Activated CD4-positive, alpha-beta T cell treated with anti-CD3 and anti-CD28 coated beads, Interleukin-2, amount 10 ng/mL, durations not matched to agents 7 days and 5 days (primary cell): ENCODE measurements around the gene LAGE3. TPM values are rescaled to one million over a fixed set of nuclear protein-coding genes. Genes with fewer than 3 reads are reported as not detected.
A peak's percentile ranks its signal among the peaks of the same experiment; 100 is the strongest.

Experiments used
- CTCF ChIA-PET: fragments of 350-600 bp; sonication (Branson Sonifier 250); formaldehyde crosslinking; loops from one replicate; lab custom pipeline; 2021; ENCODE audit warnings: antibody characterized with exemption; lab: Charles Lee
- POLR2A ChIA-PET: fragments of 350-600 bp; sonication (Branson Sonifier 250); formaldehyde crosslinking; loops from one replicate; lab custom pipeline; 2021; ENCODE audit warnings: antibody characterized with exemption; lab: Charles Lee
- DNase-seq: peaks from one replicate; pipeline ENCODE4 v3.0.0-alpha.2; 2020
- H3K27ac Mint-ChIP-seq: one replicate; pipeline ENCODE4 v1.8.0; 2021; ENCODE audit warnings: mild to moderate bottlenecking, moderate library complexity, mixed read lengths
- H3K27me3 Mint-ChIP-seq: one replicate; pipeline ENCODE4 v1.8.0; 2021; ENCODE audit warnings: mixed read lengths
- H3K36me3 Mint-ChIP-seq: one replicate; pipeline ENCODE4 v1.8.0; 2021; ENCODE audit warnings: low read depth, mixed read lengths
- H3K4me1 Mint-ChIP-seq: one replicate; pipeline ENCODE4 v1.8.0; 2021; ENCODE audit warnings: mixed read lengths
- H3K4me3 Mint-ChIP-seq: one replicate; pipeline ENCODE4 v1.8.0; 2021; ENCODE audit warnings: mild to moderate bottlenecking, moderate library complexity, mixed read lengths
- H3K9me3 Mint-ChIP-seq: one replicate; pipeline ENCODE4 v1.8.0; 2021; ENCODE audit warnings: mixed read lengths
- total RNA-seq, 2 experiments: library from RNA; stranded (reverse); gene quantifications; one replicate each; pipeline ENCODE4 v1.2.3, GENCODE V29; 2021

LAGE3 gene
- total RNA-seq, 2 experiments from 2014 or later: 43.2 to 47.9 TPM

GRCh38 chrX:154494715-154495114 lies 15.6 kb upstream of the LAGE3 start:
- CTCF ChIA-PET: no interaction called here
- Mint-ChIP-seq H3K27me3 (no peaks in the 10 kb centered on the region), H3K36me3 (no peaks in the 10 kb centered on the region), H3K4me3 (no peak overlapping the region), H3K27ac (no peak overlapping the region), H3K9me3 (no peaks in the 10 kb centered on the region), H3K4me1 (peaks cover 8% of the 10 kb centered on the region)
- POLR2A ChIA-PET: no interaction called here
- no peak for DNase-seq

GRCh38 chrX:154490414-154491083 lies 11.5 kb upstream of the LAGE3 start, which contains the start of gene SLC10A3:
SLC10A3 (minus strand) TSS chrX:154490629; CDS start chrX:154488940, 1,689 bp downstream.
- ChIA-PET CTCF (interaction anchor here (1.4 to 1.9 kb wide), 3 partner anchors 10 to 542 kb away, joined by 3 to 5 read pairs (median 4); no protein-coding TSS in a partner anchor), POLR2A (interaction anchor here (0.7 to 1.0 kb wide), 3 partner anchors 9 to 92 kb away, joined by 3 to 4 read pairs (median 3); partner anchors contain the start of gene RPL10)
- Mint-ChIP-seq H3K4me1 (peaks cover 32% of the 10 kb centered on the region), H3K4me3 (peak within 1 kb of the TSS; percentile 85), H3K27ac (peak within 1 kb of the TSS; percentile 96), H3K36me3 (peaks cover 1% of the 10 kb centered on the region), H3K27me3 (no peaks in the 10 kb centered on the region), H3K9me3 (no peaks in the 10 kb centered on the region)
- DNase-seq: peak; percentile 90

GRCh38 chrX:154490021-154490413 lies 10.9 kb upstream of the LAGE3 start:
- Mint-ChIP-seq H3K4me1 (peaks cover 37% of the 10 kb centered on the region), H3K36me3 (peaks cover 1% of the 10 kb centered on the region), H3K9me3 (no peaks in the 10 kb centered on the region), H3K27me3 (no peaks in the 10 kb centered on the region), H3K4me3 (peak overlapping the region; percentile 85), H3K27ac (peak overlapping the region; percentile 91)
- peak; percentile 22 for DNase-seq
- ChIA-PET CTCF (interaction anchor here (0.6 to 1.9 kb wide), 4 partner anchors 10 to 542 kb away, joined by 3 to 5 read pairs (median 4); no protein-coding TSS in a partner anchor), POLR2A (interaction anchor here (0.7 to 1.0 kb wide), 3 partner anchors 9 to 91 kb away, joined by 3 to 4 read pairs (median 3); partner anchors contain the start of gene RPL10)

GRCh38 chrX:154489182-154489581 lies 10.1 kb upstream of the LAGE3 start:
- POLR2A ChIA-PET: no interaction called here
- Mint-ChIP-seq H3K4me1 (peaks cover 44% of the 10 kb centered on the region), H3K36me3 (peaks cover 1% of the 10 kb centered on the region), H3K27ac (peak overlapping the region; percentile 91), H3K4me3 (peak overlapping the region; percentile 85), H3K9me3 (no peaks in the 10 kb centered on the region), H3K27me3 (no peaks in the 10 kb centered on the region)
- CTCF ChIA-PET: interaction anchor here (0.6 to 1.9 kb wide), 4 partner anchors 9 to 541 kb away, joined by 3 to 5 read pairs (median 3); no protein-coding TSS in a partner anchor
- no peak for DNase-seq

- peaks cover 47% of the 10 kb centered on the region for H3K4me1 Mint-ChIP-seq
- ChIA-PET POLR2A (no interaction called here), CTCF (interaction anchor here (1.2 to 1.4 kb wide), 2 partner anchors 11 to 42 kb away, joined by 3 to 5 read pairs; no protein-coding TSS in a partner anchor)
- H3K36me3 Mint-ChIP-seq: peaks cover 5% of the 10 kb centered on the region
- H3K4me3 Mint-ChIP-seq: no peak overlapping the region
- H3K27ac Mint-ChIP-seq: peak overlapping the region; percentile 91
- H3K9me3 Mint-ChIP-seq: no peaks in the 10 kb centered on the region
- DNase-seq: no peak
- no peaks in the 10 kb centered on the region for H3K27me3 Mint-ChIP-seq
Measured at GRCh38 chrX:154488336-154489075, 9.4 kb upstream of the LAGE3 start.

- DNase-seq: no peak
- H3K36me3 Mint-ChIP-seq: peaks cover 9% of the 10 kb centered on the region
- POLR2A ChIA-PET: no interaction called here
- H3K27ac Mint-ChIP-seq: peak overlapping the region; percentile 69
- peaks cover 48% of the 10 kb centered on the region for H3K4me1 Mint-ChIP-seq
- H3K9me3 Mint-ChIP-seq: no peaks in the 10 kb centered on the region
- peak overlapping the region; percentile 78 for H3K4me3 Mint-ChIP-seq
- CTCF ChIA-PET: interaction anchor here (0.6 to 1.4 kb wide), 3 partner anchors 39 to 351 kb away, joined by 3 to 5 read pairs (median 5); no protein-coding TSS in a partner anchor
- no peaks in the 10 kb centered on the region for H3K27me3 Mint-ChIP-seq
Measured at GRCh38 chrX:154487518-154488290, 8.6 kb upstream of the LAGE3 start.

GRCh38 chrX:154486396-154487207 lies 7.5 kb upstream of the LAGE3 start, which contains the start of gene UBL4A:
UBL4A (minus strand) TSS chrX:154486615; CDS start chrX:154486584, 31 bp downstream.
- Mint-ChIP-seq H3K4me3 (peak within 1 kb of the TSS; percentile 78), H3K9me3 (no peaks in the 10 kb centered on the region), H3K27me3 (no peaks in the 10 kb centered on the region), H3K27ac (peak within 1 kb of the TSS; percentile 85), H3K4me1 (peaks cover 48% of the 10 kb centered on the region), H3K36me3 (peaks cover 9% of the 10 kb centered on the region)
- ChIA-PET POLR2A (interaction anchor here (0.6 kb wide), 1 partner anchor 56 kb away, joined by 3 read pairs; no protein-coding TSS in a partner anchor), CTCF (interaction anchor here (0.6 to 1.4 kb wide), 4 partner anchors 21 to 350 kb away, joined by 3 to 5 read pairs (median 4); no protein-coding TSS in a partner anchor)
- peak; percentile 48 for DNase-seq

- Mint-ChIP-seq H3K36me3 (peaks cover 9% of the 10 kb centered on the region), H3K27ac (no peak overlapping the region), H3K4me1 (peaks cover 44% of the 10 kb centered on the region), H3K27me3 (no peaks in the 10 kb centered on the region), H3K4me3 (peak overlapping the region; percentile 67), H3K9me3 (no peaks in the 10 kb centered on the region)
- POLR2A ChIA-PET: no interaction called here
- peak; percentile 26 for DNase-seq
- CTCF ChIA-PET: interaction anchor here (1.3 kb wide), 1 partner anchor 20 kb away, joined by 3 read pairs; no protein-coding TSS in a partner anchor
Measured at GRCh38 chrX:154486052-154486395, 6.9 kb upstream of the LAGE3 start.

- CTCF ChIA-PET: interaction anchor here (0.8 to 1.5 kb wide), 2 partner anchors 20 to 26 kb away, joined by 3 to 4 read pairs; no protein-coding TSS in a partner anchor
Measured at GRCh38 chrX:154485150-154486051, 6.3 kb upstream of the LAGE3 start.

GRCh38 chrX:154484255-154485149 lies 5.4 kb upstream of the LAGE3 start:
- Mint-ChIP-seq H3K27me3 (no peaks in the 10 kb centered on the region), H3K4me3 (peak overlapping the region; percentile 67), H3K9me3 (no peaks in the 10 kb centered on the region), H3K4me1 (peaks cover 41% of the 10 kb centered on the region), H3K36me3 (peaks cover 9% of the 10 kb centered on the region), H3K27ac (peak overlapping the region; percentile 9)
- ChIA-PET CTCF (interaction anchor here (0.8 to 1.5 kb wide), 2 partner anchors 19 to 26 kb away, joined by 3 to 4 read pairs; no protein-coding TSS in a partner anchor), POLR2A (interaction anchor here (0.6 kb wide), 1 partner anchor 37 kb away, joined by 3 read pairs; no protein-coding TSS in a partner anchor)
- no peak for DNase-seq

More at GRCh38 chrX:154485150-154486051, 6.3 kb upstream of the LAGE3 start:
- Mint-ChIP-seq H3K9me3 (no peaks in the 10 kb centered on the region), H3K4me3 (peak overlapping the region; percentile 67), H3K27ac (peak overlapping the region; percentile 76), H3K4me1 (peaks cover 43% of the 10 kb centered on the region), H3K27me3 (no peaks in the 10 kb centered on the region), H3K36me3 (peaks cover 9% of the 10 kb centered on the region)
- POLR2A ChIA-PET: interaction anchor here (0.6 kb wide), 1 partner anchor 38 kb away, joined by 3 read pairs; no protein-coding TSS in a partner anchor
- DNase-seq: no peak
